Loucy (cell line): ENCODE data around the gene CAPRIN2.

Experiments used
- H2AFZ ChIP-seq: fragments of 200-600 bp; sonication (generic); 2 replicates; pipeline ENCODE4 v1.6.0; 2016; ENCODE audit warnings: antibody characterized with exemption, mild to moderate bottlenecking, low read length, moderate library complexity
- H3F3A ChIP-seq: fragments of 200-600 bp; 2 replicates; pipeline ENCODE4 v1.6.0; 2016; ENCODE audit warnings: antibody characterized with exemption, low read depth, mild to moderate bottlenecking
- H3K27me3 ChIP-seq: fragments of 200-600 bp; sonication (generic); 2 replicates; pipeline ENCODE4 v1.6.1; 2014; ENCODE audit warnings: low read length, mild to moderate bottlenecking; ENCODE audit not compliant: insufficient read depth, poor library complexity, severe bottlenecking
- H3K36me3 ChIP-seq: fragments of 200-600 bp; sonication (generic); 2 replicates; pipeline ENCODE4 v1.6.1; 2016; ENCODE audit warnings: low read length; ENCODE audit not compliant: insufficient read depth
- H3K4me1 ChIP-seq: fragments of 200-600 bp; sonication (generic); 2 replicates; pipeline ENCODE4 v1.5.1; 2014; ENCODE audit warnings: low read length, mild to moderate bottlenecking; ENCODE audit not compliant: insufficient read depth, poor library complexity, severe bottlenecking
- H3K4me2 ChIP-seq: fragments of 200-600 bp; sonication (generic); 2 replicates; pipeline ENCODE4 v1.6.0; 2014; ENCODE audit warnings: antibody characterized with exemption, low read length, low read depth, mild to moderate bottlenecking; ENCODE audit not compliant: poor library complexity, severe bottlenecking
- H3K4me3 ChIP-seq: fragments of 200-600 bp; sonication (generic); 2 replicates; pipeline ENCODE4 v1.5.1; 2014; ENCODE audit warnings: low read length, mild to moderate bottlenecking, mixed read lengths; ENCODE audit not compliant: poor library complexity, severe bottlenecking
- H3K79me2 ChIP-seq: fragments of 200-600 bp; sonication (generic); 2 replicates; pipeline ENCODE4 v1.6.1; 2014; ENCODE audit warnings: low read length; ENCODE audit not compliant: insufficient read depth
- H3K9ac ChIP-seq: fragments of 200-600 bp; sonication (generic); 2 replicates; pipeline ENCODE4 v1.6.0; 2014; ENCODE audit warnings: mild to moderate bottlenecking, low read depth, low read length, moderate library complexity; ENCODE audit not compliant: poor library complexity, severe bottlenecking
- H3K9me2 ChIP-seq: fragments of 200-600 bp; sonication (generic); replicated peaks from 2 replicates; pipeline ENCODE4 v1.6.1; 2016; ENCODE audit warnings: low read depth, low read length, mixed read lengths
- H3K9me3 ChIP-seq: fragments of 200-600 bp; sonication (generic); 2 replicates; pipeline ENCODE4 v1.6.1; 2014; ENCODE audit warnings: mild to moderate bottlenecking, antibody characterized with exemption, low read length, low read depth; ENCODE audit not compliant: insufficient read depth
- H4K20me1 ChIP-seq: fragments of 200-600 bp; sonication (generic); 2 replicates; pipeline ENCODE4 v1.6.0; 2014; ENCODE audit warnings: antibody characterized with exemption, low read length, mild to moderate bottlenecking; ENCODE audit not compliant: insufficient read depth, poor library complexity, severe bottlenecking
- EZH2phosphoT487 ChIP-seq: fragments of 200-600 bp; IDR thresholded peaks from 2 replicates; pipeline ENCODE4 v1.6.1; 2018; ENCODE audit warnings: antibody characterized with exemption, mild to moderate bottlenecking, moderate library complexity, borderline replicate concordance
- TF ChIP-seq, protein P1 (sequence below): fragments of 200-600 bp; sonication (generic); conservative IDR thresholded peaks from 2 replicates; pipeline ENCODE4 v1.5.1; 2014; ENCODE audit warnings: mild to moderate bottlenecking, antibody characterized with exemption, low read length

The CAPRIN2 gene

DNA sequence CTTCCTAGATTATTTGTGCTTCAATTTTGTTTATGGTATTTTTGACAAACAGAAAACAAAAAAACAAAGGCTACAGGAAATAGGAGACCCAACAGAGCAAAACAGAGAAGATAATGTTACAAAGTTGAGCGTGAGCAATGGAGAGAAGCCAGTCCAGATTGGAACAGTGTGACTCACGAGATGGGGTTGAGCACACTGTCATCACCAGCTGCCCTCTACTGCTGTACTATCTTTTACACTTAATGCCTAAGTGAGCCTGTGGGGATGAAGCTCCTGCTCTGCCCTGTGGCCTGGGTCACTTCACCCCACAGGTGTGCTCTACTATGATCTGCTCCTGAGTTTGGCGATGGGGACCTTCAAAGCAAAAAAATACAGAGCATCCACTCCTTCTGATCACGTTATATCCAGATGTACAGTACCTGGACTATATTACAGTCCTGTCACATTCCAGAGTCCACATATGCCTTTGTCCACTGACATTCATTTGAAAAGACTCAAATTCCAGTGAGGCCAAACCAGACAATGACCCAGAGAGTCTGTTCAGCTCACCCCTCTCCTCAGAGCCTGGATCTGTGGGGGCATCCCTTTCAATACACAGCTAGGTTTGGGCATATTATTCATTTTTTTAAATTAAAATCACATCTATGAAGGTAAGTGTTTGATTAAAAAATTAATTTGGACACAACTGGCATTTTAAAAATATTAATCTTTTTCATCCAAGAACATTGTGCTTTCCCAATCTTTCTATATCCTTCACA is 63.5 kb downstream of the CAPRIN2 start:
- peaks cover 81% of the 10 kb centered on the region for H3K79me2 ChIP-seq
- no peaks in the 10 kb centered on the region for H3K9me2 ChIP-seq
- peak overlapping the region; percentile 84 for H3K4me3 ChIP-seq
- H3K9ac ChIP-seq = no peak overlapping the region
- H3F3A ChIP-seq = no peaks in the 10 kb centered on the region
- no peaks in the 10 kb centered on the region for H3K9me3 ChIP-seq
- H3K36me3 ChIP-seq = no peaks in the 10 kb centered on the region
- H4K20me1 ChIP-seq = peaks cover 34% of the 10 kb centered on the region
- H3K4me2 ChIP-seq = peak overlapping the region; percentile 91
- peaks cover 71% of the 10 kb centered on the region for H3K4me1 ChIP-seq
- no peaks in the 10 kb centered on the region for H3K27me3 ChIP-seq
- TF ChIP-seq, protein P1, sequence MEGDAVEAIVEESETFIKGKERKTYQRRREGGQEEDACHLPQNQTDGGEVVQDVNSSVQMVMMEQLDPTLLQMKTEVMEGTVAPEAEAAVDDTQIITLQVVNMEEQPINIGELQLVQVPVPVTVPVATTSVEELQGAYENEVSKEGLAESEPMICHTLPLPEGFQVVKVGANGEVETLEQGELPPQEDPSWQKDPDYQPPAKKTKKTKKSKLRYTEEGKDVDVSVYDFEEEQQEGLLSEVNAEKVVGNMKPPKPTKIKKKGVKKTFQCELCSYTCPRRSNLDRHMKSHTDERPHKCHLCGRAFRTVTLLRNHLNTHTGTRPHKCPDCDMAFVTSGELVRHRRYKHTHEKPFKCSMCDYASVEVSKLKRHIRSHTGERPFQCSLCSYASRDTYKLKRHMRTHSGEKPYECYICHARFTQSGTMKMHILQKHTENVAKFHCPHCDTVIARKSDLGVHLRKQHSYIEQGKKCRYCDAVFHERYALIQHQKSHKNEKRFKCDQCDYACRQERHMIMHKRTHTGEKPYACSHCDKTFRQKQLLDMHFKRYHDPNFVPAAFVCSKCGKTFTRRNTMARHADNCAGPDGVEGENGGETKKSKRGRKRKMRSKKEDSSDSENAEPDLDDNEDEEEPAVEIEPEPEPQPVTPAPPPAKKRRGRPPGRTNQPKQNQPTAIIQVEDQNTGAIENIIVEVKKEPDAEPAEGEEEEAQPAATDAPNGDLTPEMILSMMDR = no peak
- no peak for TF ChIP-seq EZH2phosphoT487
- H2AFZ ChIP-seq = no peak overlapping the region

DNA sequence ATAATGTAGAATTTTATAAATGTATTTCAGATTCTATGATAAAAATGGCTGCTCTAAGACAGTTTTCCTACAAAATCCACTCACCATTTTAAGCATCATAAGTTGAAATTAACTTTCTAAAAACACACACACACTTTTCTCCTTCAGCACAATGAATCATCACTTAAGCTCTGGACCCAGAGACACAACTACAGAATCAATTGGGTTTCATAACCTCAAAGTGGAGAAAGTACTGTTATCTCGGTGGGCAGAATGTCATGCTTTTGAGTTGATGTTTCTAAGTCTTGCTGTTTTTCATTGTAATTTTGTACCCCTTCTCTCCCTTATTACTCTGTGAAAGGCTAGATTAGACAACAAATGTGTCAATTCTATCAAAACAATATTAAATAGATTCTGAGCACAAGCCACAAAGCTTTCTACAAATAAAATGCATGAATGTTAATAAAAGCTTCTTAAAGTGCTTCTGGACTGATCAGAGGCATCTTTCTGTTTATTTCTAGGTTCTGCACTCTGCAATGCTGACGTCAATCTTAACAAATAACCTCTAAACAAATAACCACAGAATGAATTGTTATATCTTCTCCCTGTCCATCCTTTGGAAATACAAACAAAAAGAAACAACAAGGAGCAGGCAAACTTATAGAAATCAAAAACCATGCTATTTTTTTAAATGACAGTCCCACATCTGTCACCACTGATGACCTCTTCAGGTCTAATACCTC is 67.3 kb downstream of the CAPRIN2 start:
- Histone ChIP-seq H3K79me2 (peaks cover 49% of the 10 kb centered on the region), H3K4me2 (peak overlapping the region; percentile 27), H3K4me1 (peaks cover 59% of the 10 kb centered on the region), H3K4me3 (no peak overlapping the region), H3K27me3 (no peaks in the 10 kb centered on the region), H3K9ac (no peak overlapping the region), H4K20me1 (peaks cover 17% of the 10 kb centered on the region), H3K36me3 (peaks cover 7% of the 10 kb centered on the region; the same call in 1 of the 2 replicates), H2AFZ (no peak overlapping the region), H3K9me3 (no peaks in the 10 kb centered on the region), H3K9me2 (no peaks in the 10 kb centered on the region), H3F3A (no peaks in the 10 kb centered on the region)
- no peak for TF ChIP-seq EZH2phosphoT487
- TF ChIP-seq, protein P1 = no peak

DNA sequence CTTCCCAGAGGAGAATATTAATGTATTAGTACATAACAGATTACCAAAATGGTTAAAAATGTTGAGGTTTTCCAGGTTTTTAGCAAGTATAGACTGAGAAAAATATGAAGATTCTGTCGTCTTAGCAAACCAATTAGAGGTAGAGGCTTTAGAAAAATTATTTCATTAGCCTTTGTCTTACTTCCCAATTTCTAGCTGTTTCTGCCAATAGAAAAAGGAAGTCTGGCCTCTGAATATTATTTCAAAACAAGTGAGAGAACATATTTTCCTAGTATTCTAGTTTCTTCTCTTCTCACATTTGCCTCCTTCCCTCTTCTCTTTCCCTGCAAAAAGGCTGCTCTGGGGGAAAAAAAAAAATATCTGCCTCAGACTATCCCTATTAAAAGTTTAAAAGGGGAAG is 75.5 kb downstream of the CAPRIN2 start:
- H3K4me2 ChIP-seq = no peak overlapping the region

More for the DNA sequence above, 75.5 kb downstream of the CAPRIN2 start:
- Histone ChIP-seq H3F3A (no peaks in the 10 kb centered on the region), H4K20me1 (no peaks in the 10 kb centered on the region), H3K79me2 (no peaks in the 10 kb centered on the region), H3K27me3 (no peaks in the 10 kb centered on the region), H3K9me3 (no peaks in the 10 kb centered on the region), H3K4me1 (peaks cover 14% of the 10 kb centered on the region), H3K4me3 (no peak overlapping the region), H3K9me2 (no peaks in the 10 kb centered on the region), H3K9ac (no peak overlapping the region), H2AFZ (no peak overlapping the region), H3K36me3 (peaks cover 56% of the 10 kb centered on the region; the same call in 1 of the 2 replicates)
- no peak for TF ChIP-seq EZH2phosphoT487
- TF ChIP-seq, protein P1 = no peak
